HFF-Myc (cell line): Measurements from ENCODE around the gene AK4.

Source experiments
- DNase-seq: peaks from one replicate; pipeline ENCODE4 v3.0.0-alpha.2; 2011; ENCODE audit warnings: low read depth; ENCODE audit errors: extremely low read depth
- H3K4me3 ChIP-seq: replicated peaks from 2 replicates; pipeline ENCODE4 v1.5.1; 2011; ENCODE audit warnings: low read depth, mild to moderate bottlenecking, control low read depth, low read length
- TF ChIP-seq, protein P1 (sequence below): IDR thresholded peaks from 2 replicates; pipeline ENCODE4 v1.5.1; 2012; ENCODE audit warnings: mild to moderate bottlenecking, low read depth, low read length, control low read depth; ENCODE audit errors: missing control alignments

AK4 gene

DNA sequence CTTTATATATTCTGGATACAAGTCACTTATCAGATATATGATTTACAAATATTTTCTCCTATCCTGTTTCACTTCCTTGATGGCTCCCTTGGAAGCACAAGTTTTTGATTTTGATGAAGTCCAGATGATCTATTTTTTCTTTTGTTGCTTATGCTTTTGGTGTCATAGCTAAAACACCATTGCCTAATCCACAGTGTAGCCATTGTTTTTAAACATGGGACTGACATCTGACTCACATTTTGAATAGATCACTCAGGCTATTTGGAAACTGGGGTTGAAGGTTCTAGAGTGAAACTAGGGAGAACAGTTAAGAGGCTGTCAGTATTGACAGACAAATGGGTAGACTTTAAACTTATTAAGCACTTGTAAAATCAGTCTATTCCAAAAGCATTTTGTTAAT lies 16.6 kb downstream of the AK4 start:
- no peak overlapping the region for H3K4me3 ChIP-seq
- TF ChIP-seq, protein P1, sequence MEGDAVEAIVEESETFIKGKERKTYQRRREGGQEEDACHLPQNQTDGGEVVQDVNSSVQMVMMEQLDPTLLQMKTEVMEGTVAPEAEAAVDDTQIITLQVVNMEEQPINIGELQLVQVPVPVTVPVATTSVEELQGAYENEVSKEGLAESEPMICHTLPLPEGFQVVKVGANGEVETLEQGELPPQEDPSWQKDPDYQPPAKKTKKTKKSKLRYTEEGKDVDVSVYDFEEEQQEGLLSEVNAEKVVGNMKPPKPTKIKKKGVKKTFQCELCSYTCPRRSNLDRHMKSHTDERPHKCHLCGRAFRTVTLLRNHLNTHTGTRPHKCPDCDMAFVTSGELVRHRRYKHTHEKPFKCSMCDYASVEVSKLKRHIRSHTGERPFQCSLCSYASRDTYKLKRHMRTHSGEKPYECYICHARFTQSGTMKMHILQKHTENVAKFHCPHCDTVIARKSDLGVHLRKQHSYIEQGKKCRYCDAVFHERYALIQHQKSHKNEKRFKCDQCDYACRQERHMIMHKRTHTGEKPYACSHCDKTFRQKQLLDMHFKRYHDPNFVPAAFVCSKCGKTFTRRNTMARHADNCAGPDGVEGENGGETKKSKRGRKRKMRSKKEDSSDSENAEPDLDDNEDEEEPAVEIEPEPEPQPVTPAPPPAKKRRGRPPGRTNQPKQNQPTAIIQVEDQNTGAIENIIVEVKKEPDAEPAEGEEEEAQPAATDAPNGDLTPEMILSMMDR, result no peak
- DNase-seq, result no peak

GRCh38 chr1:65165269-65165993 lies 17.4 kb downstream of the AK4 start:
- H3K4me3 ChIP-seq, result no peak overlapping the region
- TF ChIP-seq, protein P1, result no peak
- DNase-seq, result no peak

- no peak overlapping the region for H3K4me3 ChIP-seq
- no peak for DNase-seq
- TF ChIP-seq, protein P1, result no peak
These were observed 18.7 kb downstream of the AK4 start for GRCh38 chr1:65166572-65167305.

DNA sequence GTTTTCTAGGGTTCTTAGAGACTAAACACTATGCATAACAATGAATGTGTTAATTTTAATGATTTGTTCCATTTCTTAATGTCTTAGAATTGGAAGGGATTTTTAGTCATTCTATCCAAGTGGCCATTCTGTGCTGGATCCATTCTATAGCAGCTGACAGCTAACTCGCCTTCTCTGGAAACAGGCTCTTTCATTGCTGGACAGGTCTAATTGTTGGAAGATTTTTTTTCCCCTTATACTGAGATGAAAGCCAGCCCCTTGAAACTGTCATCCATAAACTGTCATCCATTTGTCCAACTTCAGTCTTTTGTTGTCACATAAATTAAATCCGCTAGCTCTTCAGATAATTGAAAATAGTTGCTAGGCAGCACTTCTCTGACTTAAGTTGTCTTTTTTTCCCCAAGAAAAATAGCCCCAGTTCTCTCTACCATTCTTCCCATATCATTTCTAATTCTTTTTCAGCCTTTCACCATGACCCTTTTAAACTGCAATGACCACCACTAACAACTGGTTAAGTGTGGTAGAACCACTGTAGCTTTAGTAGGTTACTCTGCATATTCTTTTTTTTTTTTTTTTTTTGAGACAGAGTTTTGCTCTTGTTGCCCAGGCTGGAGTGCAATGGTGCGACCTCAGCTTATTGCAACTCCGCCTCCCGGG lies 19.7 kb downstream of the AK4 start:
- TF ChIP-seq, protein P1, result no peak
- no peak for DNase-seq
- no peak overlapping the region for H3K4me3 ChIP-seq

DNA sequence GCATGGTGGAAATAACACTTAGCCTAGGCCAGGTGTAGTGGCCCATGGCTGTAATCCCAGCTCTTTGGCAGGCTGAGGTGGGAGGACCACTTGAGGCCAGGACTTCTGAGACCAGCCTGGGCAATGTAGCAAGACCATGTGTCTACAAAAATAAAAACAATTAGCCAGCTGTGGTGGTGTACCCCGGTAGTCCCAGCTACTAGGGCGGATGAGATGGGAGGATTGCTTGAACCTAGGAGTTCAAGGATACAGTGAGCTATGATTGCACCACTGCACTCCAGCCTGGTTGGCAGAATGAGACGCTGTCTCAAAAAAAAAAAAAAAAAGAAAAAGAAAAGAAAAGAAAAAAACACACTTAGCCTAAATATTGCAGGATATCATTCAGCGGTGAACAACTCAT lies 20.9 kb downstream of the AK4 start:
- TF ChIP-seq, protein P1, result no peak
- H3K4me3 ChIP-seq, result no peak overlapping the region
- DNase-seq, result no peak

GRCh38 chr1:65170511-65171142 lies 22.6 kb downstream of the AK4 start:
- TF ChIP-seq, protein P1, result no peak
- no peak overlapping the region for H3K4me3 ChIP-seq
- no peak for DNase-seq
